HFF-Myc (cell line): ENCODE measurements around the gene TBC1D22A.

ENCODE experiments used
- DNase-seq: peaks from one replicate; pipeline ENCODE4 v3.0.0-alpha.2; 2011; ENCODE audit warnings: low read depth; ENCODE audit errors: extremely low read depth
- H3K4me3 ChIP-seq: replicated peaks from 2 replicates; pipeline ENCODE4 v1.5.1; 2011; ENCODE audit warnings: low read depth, mild to moderate bottlenecking, control low read depth, low read length
- TF ChIP-seq, protein P1 (sequence below): IDR thresholded peaks from 2 replicates; pipeline ENCODE4 v1.5.1; 2012; ENCODE audit warnings: mild to moderate bottlenecking, low read depth, low read length, control low read depth; ENCODE audit errors: missing control alignments

Gene TBC1D22A

DNA sequence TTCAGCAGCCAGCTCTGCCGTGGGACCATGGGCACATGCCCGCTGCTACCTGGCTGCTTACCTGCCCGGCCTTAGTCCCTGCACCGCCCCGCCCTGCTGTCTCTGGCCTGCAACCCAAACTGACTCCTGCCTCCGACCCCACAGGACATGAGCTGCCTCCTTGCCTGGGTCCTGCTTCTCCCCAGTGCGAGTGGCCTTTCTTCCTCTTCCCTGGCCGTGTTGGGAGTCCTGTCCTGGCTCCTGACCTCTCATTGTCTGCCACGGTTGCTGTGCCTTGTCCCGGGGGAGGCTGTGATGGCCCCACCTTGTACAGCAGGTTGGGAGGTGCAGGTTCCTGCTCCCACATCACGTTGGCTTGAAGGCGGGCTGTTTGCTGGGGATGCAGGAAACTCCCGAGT lies 370.0 kb downstream of the TBC1D22A start:
- no peak for DNase-seq
- H3K4me3 ChIP-seq = no peak overlapping the region
- TF ChIP-seq, protein P1, sequence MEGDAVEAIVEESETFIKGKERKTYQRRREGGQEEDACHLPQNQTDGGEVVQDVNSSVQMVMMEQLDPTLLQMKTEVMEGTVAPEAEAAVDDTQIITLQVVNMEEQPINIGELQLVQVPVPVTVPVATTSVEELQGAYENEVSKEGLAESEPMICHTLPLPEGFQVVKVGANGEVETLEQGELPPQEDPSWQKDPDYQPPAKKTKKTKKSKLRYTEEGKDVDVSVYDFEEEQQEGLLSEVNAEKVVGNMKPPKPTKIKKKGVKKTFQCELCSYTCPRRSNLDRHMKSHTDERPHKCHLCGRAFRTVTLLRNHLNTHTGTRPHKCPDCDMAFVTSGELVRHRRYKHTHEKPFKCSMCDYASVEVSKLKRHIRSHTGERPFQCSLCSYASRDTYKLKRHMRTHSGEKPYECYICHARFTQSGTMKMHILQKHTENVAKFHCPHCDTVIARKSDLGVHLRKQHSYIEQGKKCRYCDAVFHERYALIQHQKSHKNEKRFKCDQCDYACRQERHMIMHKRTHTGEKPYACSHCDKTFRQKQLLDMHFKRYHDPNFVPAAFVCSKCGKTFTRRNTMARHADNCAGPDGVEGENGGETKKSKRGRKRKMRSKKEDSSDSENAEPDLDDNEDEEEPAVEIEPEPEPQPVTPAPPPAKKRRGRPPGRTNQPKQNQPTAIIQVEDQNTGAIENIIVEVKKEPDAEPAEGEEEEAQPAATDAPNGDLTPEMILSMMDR = no peak

DNA sequence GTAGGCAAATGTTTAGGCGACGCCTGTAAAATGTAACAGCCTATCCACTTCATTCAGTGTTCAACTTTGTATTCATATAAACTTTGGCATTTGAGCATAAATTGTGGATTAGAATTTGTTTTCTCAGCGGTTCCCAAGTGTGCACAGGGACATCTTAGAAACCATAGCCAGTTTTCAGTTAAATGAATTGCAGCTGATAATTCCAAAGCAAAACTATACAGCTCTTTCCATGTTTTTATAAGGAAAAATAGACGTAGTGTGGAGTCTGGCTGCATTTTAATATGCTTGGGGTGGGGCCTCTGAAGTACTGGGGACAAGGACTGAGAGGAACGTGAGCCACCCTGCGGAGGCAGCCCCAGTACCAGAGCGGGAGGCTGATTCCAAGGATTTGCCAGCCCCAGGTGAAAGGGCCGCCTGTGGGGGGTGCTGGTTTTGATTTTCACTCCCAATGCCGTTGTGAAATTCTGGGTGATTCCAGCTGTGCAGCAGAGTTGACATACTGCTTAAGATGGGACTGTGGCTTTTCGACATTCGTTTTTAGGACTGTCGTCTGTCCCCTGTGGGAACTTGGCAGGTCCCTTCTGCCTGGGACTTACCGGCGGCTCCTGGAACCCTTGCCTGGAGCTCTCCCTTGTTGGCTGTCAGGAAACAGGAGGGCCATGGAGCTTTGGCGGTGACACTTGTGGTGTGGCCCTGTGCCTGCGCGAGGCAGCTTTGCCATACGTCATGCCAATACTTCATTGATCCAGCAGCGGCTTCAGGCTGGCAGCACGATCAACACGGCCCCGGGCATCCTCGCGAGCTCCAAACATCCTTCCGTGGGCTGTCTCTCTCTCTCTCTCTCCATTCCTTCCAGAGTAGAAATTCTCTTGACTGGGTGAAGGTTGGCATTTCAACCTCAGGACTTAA lies 370.9 kb downstream of the TBC1D22A start:
- TF ChIP-seq, protein P1 = no peak
- no peak for DNase-seq
- H3K4me3 ChIP-seq = no peak overlapping the region

DNA sequence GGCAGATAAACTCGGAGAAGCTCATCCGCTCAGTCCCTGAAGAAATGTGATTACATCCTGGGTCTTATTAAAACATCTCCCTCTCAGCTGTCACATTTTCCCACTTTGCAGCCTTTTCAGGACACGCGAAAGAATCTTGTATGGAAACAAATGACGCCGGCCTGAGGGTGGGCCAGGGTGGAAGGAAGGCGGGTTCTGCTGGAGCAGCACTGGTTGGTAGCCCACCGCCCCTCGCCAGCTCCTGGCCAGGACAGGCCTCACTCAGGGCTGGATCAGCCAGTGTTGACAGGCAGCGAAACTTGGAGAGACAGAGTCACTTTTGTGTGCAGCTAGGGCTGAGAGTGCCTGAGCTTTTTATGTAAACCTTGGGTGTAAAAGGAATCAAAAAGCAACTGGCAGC lies 371.8 kb downstream of the TBC1D22A start:
- H3K4me3 ChIP-seq = no peak overlapping the region
- no peak for DNase-seq
- TF ChIP-seq, protein P1 = no peak

DNA sequence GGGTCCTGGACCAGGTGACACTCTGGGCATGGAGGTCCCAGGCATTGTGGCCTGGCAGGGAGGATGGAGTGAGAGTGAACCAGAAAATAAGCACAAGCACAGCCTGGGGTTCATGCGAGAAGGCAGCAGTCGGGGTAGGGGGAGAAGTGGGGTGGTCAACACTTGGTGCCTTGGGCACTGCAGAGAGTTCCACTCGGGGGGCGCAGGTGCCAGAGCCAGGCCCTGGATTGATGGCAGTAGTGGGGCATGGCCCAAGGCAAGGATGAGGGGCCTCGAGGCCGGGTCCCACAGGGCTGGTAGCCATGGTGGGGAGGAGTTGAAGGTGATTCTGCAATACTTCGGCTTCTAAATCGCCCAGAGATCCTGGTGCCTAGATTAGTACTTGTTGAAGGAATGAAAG lies 372.9 kb downstream of the TBC1D22A start:
- H3K4me3 ChIP-seq = no peak overlapping the region
- TF ChIP-seq, protein P1 = no peak
- no peak for DNase-seq

DNA sequence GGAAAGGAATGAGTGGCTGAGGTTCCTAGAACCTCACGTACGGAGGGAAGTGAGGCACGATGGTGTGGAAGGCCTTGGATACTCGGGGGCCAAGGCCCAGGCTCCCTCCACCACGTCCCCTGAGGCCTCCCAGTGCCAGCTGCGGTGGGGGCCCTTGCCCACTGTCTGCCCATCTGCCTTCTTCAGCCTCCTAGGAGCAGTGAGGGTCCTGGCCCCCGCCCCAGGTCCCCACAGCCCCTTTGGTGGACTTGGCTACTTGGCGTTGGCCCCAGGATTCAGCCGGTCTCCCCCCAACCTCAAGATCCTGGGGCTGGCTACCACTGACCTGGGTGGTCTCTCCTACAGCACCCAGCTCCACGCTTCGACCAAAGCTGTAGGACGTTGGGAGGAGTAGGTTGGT lies 373.6 kb downstream of the TBC1D22A start:
- TF ChIP-seq, protein P1 = no peak
- no peak overlapping the region for H3K4me3 ChIP-seq
- no peak for DNase-seq

DNA sequence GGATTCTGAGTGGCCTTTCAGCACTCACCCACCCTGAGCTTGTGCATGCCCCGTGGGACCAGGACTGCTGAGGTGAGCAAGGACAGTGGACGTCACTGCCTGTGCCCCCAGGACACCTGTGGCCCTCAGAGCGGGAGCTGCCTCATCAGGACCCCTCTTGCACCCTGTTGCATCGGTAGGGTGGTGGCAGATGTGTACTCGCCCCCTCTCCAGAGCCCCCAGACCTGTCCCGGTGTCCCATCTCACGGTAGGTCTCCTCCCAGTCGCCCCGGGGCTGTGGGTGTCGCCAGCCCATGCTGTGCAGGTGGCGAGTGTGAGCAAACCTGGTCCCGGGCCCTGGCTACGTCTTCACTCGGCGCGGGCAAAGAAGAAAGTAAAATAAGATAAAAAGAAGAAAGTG lies 374.2 kb downstream of the TBC1D22A start:
- TF ChIP-seq, protein P1 = no peak
- no peak overlapping the region for H3K4me3 ChIP-seq
- DNase-seq = no peak
